Lower lobe of right lung (tissue), 2 donors: Measurements from ENCODE around the gene ABCA3. TPM values are rescaled to one million over a fixed set of nuclear protein-coding genes. Genes with fewer than 3 reads are reported as not detected.
A peak's percentile ranks its signal among the peaks of the same experiment; 100 is the strongest.

Experiments
- ATAC-seq, 2 donors: fragments of 200-7000 bp; cut with Tn5 transposase; one replicate each; pipeline ENCODE4 v1.9.1; 2020 to 2022; ENCODE audit warnings: mild to moderate bottlenecking in 2 of 2, moderate library complexity in 2 of 2
- DNase-seq: peaks from one replicate; pipeline ENCODE4 v3.0.0-alpha.2; 2020
- H3K27ac ChIP-seq: fragments of 200-600 bp; one replicate; pipeline ENCODE4 v1.8.0; 2022
- H3K27me3 ChIP-seq: fragments of 200-600 bp; one replicate; pipeline ENCODE4 v1.8.0; 2022; ENCODE audit warnings: low read depth
- H3K36me3 ChIP-seq: fragments of 200-600 bp; one replicate; pipeline ENCODE4 v1.8.0; 2022; ENCODE audit warnings: mild to moderate bottlenecking
- H3K4me1 ChIP-seq: fragments of 200-600 bp; one replicate; pipeline ENCODE4 v1.8.0; 2022
- H3K4me3 ChIP-seq: fragments of 200-600 bp; one replicate; pipeline ENCODE4 v1.8.0; 2022; ENCODE audit warnings: mild to moderate bottlenecking
- H3K9me3 ChIP-seq: fragments of 200-600 bp; one replicate; pipeline ENCODE4 v1.8.0; 2022
- intact Hi-C: fragments of 100-400 bp; cut with DNase I; formaldehyde crosslinking; loops from one replicate; pipeline ENCODE4 v1.11.0; 2022
- total RNA-seq: library from RNA; stranded (reverse); fragmentation: NEBNext Ultra II Directional; extraction: Animal tissue kit (Norgen Biotek cat#: 25700); gene quantifications from one replicate; pipeline ENCODE4 v1.2.1, GENCODE V29; 2021
- TF ChIP-seq, protein P1 (sequence below): fragments of 200-600 bp; IDR thresholded peaks from one replicate; pipeline ENCODE4 v1.8.0; 2022; ENCODE audit warnings: antibody characterized with exemption, mild to moderate bottlenecking
- donor health status: DM: no; HTN: yes; CAD: no; lungs with severe emphysema.

ABCA3 gene
- total RNA-seq, 1 donor from 2014 or later: 491 TPM

DNA sequence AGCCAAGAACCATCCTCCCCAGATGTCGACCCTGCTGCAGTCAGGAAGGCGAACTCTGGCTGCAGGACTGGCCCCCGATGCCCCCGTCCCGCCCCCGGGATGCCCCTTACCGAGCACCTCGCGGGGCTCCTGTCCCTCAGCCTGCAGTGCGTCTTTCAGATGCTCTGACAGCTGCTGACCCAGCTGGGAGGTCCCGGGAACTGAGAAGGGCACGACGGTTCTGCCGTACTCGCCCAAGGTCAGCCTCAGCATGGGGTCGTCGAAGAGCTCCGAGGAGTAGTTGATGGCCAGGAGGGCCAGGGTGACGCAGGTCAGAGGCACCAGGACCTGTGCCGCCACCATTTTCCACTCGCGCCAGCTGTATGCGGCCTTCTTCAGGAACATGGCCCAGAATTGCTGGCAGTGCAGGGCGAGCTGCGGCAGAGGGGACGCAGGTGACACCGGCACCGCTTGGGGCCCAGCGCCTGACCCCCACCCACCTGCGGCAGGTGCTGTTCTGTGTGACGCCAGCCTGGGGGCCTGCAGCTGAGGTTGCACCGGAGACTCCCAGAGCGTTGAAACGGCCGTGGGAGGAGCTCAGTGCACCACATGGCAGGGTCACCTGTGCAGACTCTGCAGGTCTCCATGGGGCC is 52.5 kb downstream of the ABCA3 start:
- TF ChIP-seq, protein P1, sequence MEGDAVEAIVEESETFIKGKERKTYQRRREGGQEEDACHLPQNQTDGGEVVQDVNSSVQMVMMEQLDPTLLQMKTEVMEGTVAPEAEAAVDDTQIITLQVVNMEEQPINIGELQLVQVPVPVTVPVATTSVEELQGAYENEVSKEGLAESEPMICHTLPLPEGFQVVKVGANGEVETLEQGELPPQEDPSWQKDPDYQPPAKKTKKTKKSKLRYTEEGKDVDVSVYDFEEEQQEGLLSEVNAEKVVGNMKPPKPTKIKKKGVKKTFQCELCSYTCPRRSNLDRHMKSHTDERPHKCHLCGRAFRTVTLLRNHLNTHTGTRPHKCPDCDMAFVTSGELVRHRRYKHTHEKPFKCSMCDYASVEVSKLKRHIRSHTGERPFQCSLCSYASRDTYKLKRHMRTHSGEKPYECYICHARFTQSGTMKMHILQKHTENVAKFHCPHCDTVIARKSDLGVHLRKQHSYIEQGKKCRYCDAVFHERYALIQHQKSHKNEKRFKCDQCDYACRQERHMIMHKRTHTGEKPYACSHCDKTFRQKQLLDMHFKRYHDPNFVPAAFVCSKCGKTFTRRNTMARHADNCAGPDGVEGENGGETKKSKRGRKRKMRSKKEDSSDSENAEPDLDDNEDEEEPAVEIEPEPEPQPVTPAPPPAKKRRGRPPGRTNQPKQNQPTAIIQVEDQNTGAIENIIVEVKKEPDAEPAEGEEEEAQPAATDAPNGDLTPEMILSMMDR: no peak
- Histone ChIP-seq H3K27me3 (no peaks in the 10 kb centered on the region), H3K36me3 (peaks cover 98% of the 10 kb centered on the region), H3K27ac (no peak overlapping the region), H3K9me3 (no peaks in the 10 kb centered on the region), H3K4me1 (no peaks in the 10 kb centered on the region), H3K4me3 (no peak overlapping the region)
- no peak for DNase-seq
- no peak for ATAC-seq
- intact Hi-C loops: no loop called here

DNA sequence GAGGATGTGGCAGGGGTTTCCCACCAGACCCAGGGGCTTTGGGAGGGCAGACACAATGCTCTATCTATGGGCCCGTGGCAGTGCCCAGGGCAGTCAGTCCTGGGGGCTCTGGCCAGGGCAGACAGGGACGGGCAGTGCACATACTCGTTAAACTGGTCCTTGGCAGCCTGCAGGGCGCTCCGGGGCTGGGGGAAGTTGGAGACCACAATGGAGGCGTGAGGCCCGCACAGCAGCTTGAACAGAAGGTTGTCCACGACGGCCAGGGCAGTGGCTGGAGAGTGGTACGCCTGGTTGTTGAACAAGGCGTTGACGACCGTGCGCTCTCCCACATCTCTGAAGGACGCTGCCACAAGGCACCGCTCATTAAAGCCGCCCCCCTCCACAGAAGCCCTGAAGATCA is 54.0 kb downstream of the ABCA3 start:
- peaks cover 87% of the 10 kb centered on the region for H3K36me3 ChIP-seq

DNA sequence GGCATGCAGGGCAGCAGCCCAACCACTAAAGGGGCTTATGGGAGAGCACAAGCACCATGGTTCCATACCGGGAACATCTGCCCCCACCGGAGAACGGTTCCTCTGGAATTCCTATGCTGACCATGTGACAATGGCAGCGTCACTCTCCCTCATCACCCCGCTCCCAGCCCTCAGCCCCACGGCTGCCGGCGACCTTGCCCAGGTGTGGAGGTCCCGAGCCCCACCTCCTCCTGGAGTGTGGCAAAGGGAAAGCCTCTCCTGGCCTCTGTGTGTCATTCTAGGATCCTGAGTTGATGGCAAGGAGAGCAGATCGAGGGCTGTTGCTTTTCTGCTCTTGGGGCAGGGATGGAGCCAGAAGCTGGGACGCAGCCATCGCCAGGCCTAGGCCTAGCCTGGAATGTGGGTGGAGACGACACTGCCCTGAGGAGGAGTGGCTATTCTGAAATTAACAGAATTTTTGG is 54.8 kb downstream of the ABCA3 start:
- no peak overlapping the region for H3K27ac ChIP-seq
- TF ChIP-seq, protein P1: no peak
- no peak overlapping the region for H3K4me3 ChIP-seq
- H3K27me3 ChIP-seq: no peaks in the 10 kb centered on the region
- ATAC-seq (no peak), DNase-seq (no peak)
- intact Hi-C loops: no loop called here
- H3K9me3 ChIP-seq: no peaks in the 10 kb centered on the region
- H3K36me3 ChIP-seq: peaks cover 87% of the 10 kb centered on the region
- H3K4me1 ChIP-seq: no peaks in the 10 kb centered on the region

More for the DNA sequence above, 54.0 kb downstream of the ABCA3 start:
- H3K27ac ChIP-seq: no peak overlapping the region
- H3K27me3 ChIP-seq: no peaks in the 10 kb centered on the region
- intact Hi-C loops: no loop called here
- no peaks in the 10 kb centered on the region for H3K9me3 ChIP-seq
- H3K4me1 ChIP-seq: no peaks in the 10 kb centered on the region
- no peak overlapping the region for H3K4me3 ChIP-seq
- TF ChIP-seq, protein P1: no peak
- DNase-seq: no peak
- no peak for ATAC-seq

DNA sequence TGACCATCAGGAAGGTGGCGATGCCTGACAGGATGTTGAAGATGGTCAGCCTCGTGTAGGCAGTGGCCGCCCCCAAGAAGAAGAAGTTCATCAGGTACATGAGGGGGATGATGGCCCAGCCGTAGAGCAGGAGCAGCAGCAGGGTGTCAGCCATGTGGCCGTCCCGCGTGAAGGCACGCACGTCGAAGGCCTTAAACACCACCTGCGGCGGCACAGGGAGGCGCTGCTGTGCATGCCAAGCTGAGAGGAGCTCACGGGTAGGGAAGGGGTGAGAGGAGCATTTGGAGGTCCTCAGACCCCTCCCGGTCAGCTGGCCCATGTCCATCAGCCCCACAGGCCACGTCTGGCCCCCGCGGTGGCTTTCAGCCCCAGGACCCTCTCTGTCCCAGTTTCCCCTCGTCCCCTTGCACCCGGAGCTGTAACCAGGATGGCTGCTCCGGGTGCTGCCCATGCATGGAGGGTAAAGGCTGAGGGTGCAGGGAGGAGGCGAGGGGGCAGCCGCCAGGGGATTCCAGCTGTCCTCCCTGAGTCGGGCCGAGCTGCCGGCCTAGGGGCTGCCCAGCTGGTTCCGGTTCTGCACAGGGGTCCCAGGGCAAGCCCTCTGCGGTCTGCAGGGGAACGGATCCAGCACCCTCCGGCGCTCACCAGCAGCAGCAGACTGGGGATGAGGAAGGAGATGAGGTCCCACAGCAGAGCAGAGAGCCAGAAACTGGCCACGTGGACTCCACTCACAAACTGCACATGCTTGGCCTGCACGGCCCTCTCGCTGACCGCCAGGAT is 55.5 kb downstream of the ABCA3 start:
- Histone ChIP-seq H3K4me1 (no peaks in the 10 kb centered on the region), H3K4me3 (no peak overlapping the region), H3K36me3 (peaks cover 87% of the 10 kb centered on the region), H3K27me3 (no peaks in the 10 kb centered on the region), H3K27ac (no peak overlapping the region), H3K9me3 (no peaks in the 10 kb centered on the region)
- ATAC-seq (peak in 1 of 2 donors; percentile 1), DNase-seq (no peak)
- intact Hi-C loops: no loop called here
- TF ChIP-seq, protein P1: no peak

DNA sequence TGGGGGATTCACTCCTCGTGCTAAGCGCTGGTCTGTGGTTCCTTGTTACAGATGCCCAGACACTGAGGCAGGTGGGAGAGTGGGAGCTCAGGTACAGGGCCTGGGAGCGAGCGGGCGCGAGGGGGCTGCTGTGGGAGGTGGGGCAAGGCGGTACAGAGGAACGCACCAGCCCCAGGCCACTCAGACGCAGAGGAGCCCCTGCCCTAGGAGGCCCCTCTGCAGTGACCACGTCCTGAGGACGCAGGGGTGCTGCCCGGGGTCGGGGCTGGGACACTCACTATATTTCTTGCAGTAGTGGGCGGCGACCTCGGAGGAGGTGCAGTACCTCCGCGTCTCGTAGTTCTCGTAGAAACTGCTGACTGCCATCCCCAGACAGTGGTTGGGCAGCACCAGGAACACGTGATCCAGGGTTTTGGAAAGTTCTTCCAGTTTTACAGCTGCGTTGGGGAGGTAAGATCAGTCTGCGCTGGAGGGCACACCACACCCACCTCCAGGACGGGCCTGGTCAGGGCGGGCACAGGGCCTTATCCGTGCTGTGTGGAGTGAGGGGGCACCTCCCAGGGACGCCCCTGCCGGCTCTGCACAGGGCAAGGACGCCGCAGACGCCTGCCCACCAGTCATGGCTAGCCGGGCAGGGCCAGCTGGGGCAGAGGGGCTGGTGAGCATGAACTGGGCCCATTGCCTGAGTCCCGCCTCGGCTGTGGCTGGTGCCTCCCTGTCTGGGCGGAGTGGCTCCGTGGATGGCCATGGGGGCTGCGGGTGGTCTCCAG is 56.3 kb downstream of the ABCA3 start:
- H3K27ac ChIP-seq: no peak overlapping the region
- H3K4me3 ChIP-seq: no peak overlapping the region
- no peaks in the 10 kb centered on the region for H3K9me3 ChIP-seq
- intact Hi-C loops: no loop called here
- H3K36me3 ChIP-seq: peaks cover 89% of the 10 kb centered on the region
- DNase-seq (no peak), ATAC-seq (no peak)
- TF ChIP-seq, protein P1: no peak
- no peaks in the 10 kb centered on the region for H3K4me1 ChIP-seq
- H3K27me3 ChIP-seq: no peaks in the 10 kb centered on the region
